Sigmoid colon (tissue), 7 donors: ENCODE measurements around the gene RPS15A. TPM values are rescaled to one million over a fixed set of nuclear protein-coding genes. Genes with fewer than 3 reads are reported as not detected.

Experiments used
- polyA plus RNA-seq, 3 donors: library from polyadenylated mRNA; stranded (reverse); fragments of 200-250 nt; gene quantifications; one replicate each; pipeline ENCODE4 v1.2.3, GENCODE V29; 2013
- total RNA-seq, 4 donors: library from RNA; depleted of rRNA; stranded (reverse); fragments of >200 nt; gene quantifications; one replicate each; pipeline ENCODE4 v1.1.0, GENCODE V29; 2016
- donor health status: healthy with polysubstance abuse.
- donor health status: Bipolar disorder and iron deficiency.
- donor health status: healthy.

The RPS15A gene
- total and polyA plus RNA-seq, 7 donors = 1,724 to 6,579 (median 4,979) TPM

Other genes starting within 250 kb of the RPS15A start
- gene NOMO2, start 228.2 kb downstream of the RPS15A start, total RNA-seq = 10 to 100 TPM; 44.9 to 56.8 (median 51.8) TPM
- gene NOMO2, start 228.2 kb downstream of the RPS15A start, polyA plus RNA-seq = 10 to 100 TPM; 12.0 to 76.3 (median 24.7) TPM
- gene ARL6IP1, start 11.2 kb upstream of the RPS15A start, total RNA-seq = 100 to 1,000 TPM in 3 of 4 donors, 10 to 100 TPM in 1; 77.5 to 128 (median 114) TPM
- gene ARL6IP1, start 11.2 kb upstream of the RPS15A start, polyA plus RNA-seq = 100 to 1,000 TPM in 1 of 3 donors, 10 to 100 TPM in 2; 39.6 to 148 (median 62.7) TPM
- gene SMG1, start 136.1 kb upstream of the RPS15A start, total RNA-seq = 100 to 1,000 TPM in 1 of 4 donors, 10 to 100 TPM in 3; 72.8 to 112 (median 75.7) TPM
- 10 to 100 TPM in 1 of 3 donors, 1 to 10 TPM in 2; 6.0 to 23.0 (median 7.8) TPM for gene SMG1, start 136.1 kb upstream of the RPS15A start, polyA plus RNA-seq
- gene TMC7, start 193.6 kb upstream of the RPS15A start, total RNA-seq = under 1 TPM; 0.16 to 0.55 (median 0.38) TPM
- 1 to 10 TPM in 2 of 3 donors, under 1 TPM in 1; 0.46 to 3.1 (median 1.8) TPM for gene TMC7, start 193.6 kb upstream of the RPS15A start, polyA plus RNA-seq